ENCODE measurements around the gene ANKRD42. TPM values are rescaled to one million over a fixed set of nuclear protein-coding genes. Genes with fewer than 3 reads are reported as not detected.

Gene ANKRD42
- total and polyA plus RNA-seq, 2 experiments from 2014 or later, result 5.3 to 5.7 TPM

- H3K9me3 Mint-ChIP-seq, result no peaks in the 10 kb centered on the region
- no peak overlapping the region for H3K27ac Mint-ChIP-seq
- Histone ChIP-seq H3K27me3 (ENCODE audit: insufficient read depth) (no peaks in the 10 kb centered on the region), H3K36me3 (ENCODE audit: insufficient read depth) (no peaks in the 10 kb centered on the region), H3F3A (replicated peaks; ENCODE audit: low read depth) (no peaks in the 10 kb centered on the region), H3K27ac (ENCODE audit: low read depth) (no peak overlapping the region), H3K79me2 (replicated peaks; ENCODE audit: insufficient read depth) (no peaks in the 10 kb centered on the region), H4K20me1 (replicated peaks; ENCODE audit: insufficient read depth) (no peaks in the 10 kb centered on the region), H3K4me1 (ENCODE audit: insufficient read depth) (no peaks in the 10 kb centered on the region), H3K4me3 (no peak overlapping the region), H2AFZ (no peak overlapping the region), H3K4me2 (no peak overlapping the region), H3K9me2 (ENCODE audit: insufficient read depth) (no peaks in the 10 kb centered on the region)
- no peaks in the 10 kb centered on the region for H3K4me1 Mint-ChIP-seq
- no peak for DNase-seq (ENCODE audit: low spot score)
- H3K4me3 Mint-ChIP-seq, result no peak overlapping the region
- H3K36me3 Mint-ChIP-seq (ENCODE audit: low read depth), result no peaks in the 10 kb centered on the region
- TF ChIP-seq ZNF462 (CRISPR knock-in tag; IDR thresholded peaks at IDR 0.05) (no peak), REST (IDR thresholded peaks at IDR 0.05; ENCODE audit: unreplicated experiment) (no peak), STAT1 (IDR thresholded peaks at IDR 0.05; ENCODE audit: unreplicated experiment) (no peak)
- no peak for ATAC-seq
- H3K27me3 Mint-ChIP-seq (ENCODE audit: insufficient read depth, low read depth, poor library complexity), result no peaks in the 10 kb centered on the region
Measured at GRCh38 chr11:83238111-83238510, 44.6 kb downstream of the ANKRD42 start.

Data from GM23338 (cell line).